Stimulated activated CD8-positive, alpha-beta memory T cell treated with anti-CD3 and anti-CD28 coated beads, Interleukin-12 subunit alpha, Interleukin-12 subunit beta, amount 100 ng/mL, for 4 hours (primary cell): ENCODE data around the gene POMT2.
"Not testable (repeated sequence)": the region's sequence is repeated elsewhere in the genome, so short reads cannot be mapped to it uniquely, and the experiment has no call there.

ENCODE experiments used
- DNase-seq: peaks from one replicate; pipeline ENCODE4 v3.0.0-alpha.2; 2020; ENCODE audit warnings: low read depth

Gene POMT2, protein sequence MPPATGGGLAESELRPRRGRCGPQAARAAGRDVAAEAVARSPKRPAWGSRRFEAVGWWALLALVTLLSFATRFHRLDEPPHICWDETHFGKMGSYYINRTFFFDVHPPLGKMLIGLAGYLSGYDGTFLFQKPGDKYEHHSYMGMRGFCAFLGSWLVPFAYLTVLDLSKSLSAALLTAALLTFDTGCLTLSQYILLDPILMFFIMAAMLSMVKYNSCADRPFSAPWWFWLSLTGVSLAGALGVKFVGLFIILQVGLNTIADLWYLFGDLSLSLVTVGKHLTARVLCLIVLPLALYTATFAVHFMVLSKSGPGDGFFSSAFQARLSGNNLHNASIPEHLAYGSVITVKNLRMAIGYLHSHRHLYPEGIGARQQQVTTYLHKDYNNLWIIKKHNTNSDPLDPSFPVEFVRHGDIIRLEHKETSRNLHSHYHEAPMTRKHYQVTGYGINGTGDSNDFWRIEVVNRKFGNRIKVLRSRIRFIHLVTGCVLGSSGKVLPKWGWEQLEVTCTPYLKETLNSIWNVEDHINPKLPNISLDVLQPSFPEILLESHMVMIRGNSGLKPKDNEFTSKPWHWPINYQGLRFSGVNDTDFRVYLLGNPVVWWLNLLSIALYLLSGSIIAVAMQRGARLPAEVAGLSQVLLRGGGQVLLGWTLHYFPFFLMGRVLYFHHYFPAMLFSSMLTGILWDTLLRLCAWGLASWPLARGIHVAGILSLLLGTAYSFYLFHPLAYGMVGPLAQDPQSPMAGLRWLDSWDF

DNA sequence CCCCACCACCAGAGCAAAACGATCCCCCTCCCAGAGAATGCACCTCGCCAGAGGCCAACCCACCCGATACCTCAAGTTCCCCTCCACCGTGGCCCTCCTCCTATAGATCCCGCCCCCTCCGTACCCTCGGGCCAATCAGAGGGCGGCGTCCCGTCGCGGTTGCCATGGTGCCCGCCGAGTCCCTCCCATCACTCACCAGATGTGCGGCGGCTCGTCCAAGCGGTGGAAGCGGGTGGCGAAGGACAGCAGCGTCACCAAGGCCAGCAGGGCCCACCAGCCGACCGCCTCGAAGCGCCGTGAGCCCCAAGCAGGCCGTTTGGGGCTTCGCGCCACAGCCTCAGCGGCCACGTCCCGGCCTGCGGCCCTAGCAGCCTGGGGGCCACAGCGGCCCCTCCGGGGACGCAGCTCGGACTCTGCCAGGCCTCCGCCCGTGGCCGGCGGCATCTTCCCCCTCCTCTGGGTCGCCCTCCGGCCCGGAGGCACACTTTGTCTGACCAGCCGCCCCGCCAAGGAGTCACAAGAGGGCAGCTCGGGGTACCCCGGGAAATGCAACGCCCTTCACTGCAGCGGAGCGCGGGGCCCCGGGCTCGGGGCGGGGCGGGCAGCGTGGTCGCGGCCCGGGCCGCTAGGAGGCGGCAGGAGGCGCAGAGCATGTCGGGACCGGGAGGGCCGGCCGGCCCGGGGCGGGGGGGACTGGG lies at the start of gene POMT2:
Gene POMT2 (minus strand): TSS at position 646 of the 698 bp plus-strand sequence. CDS start 202 bp downstream, at position 444.
- DNase-seq = peak; percentile 85

DNA sequence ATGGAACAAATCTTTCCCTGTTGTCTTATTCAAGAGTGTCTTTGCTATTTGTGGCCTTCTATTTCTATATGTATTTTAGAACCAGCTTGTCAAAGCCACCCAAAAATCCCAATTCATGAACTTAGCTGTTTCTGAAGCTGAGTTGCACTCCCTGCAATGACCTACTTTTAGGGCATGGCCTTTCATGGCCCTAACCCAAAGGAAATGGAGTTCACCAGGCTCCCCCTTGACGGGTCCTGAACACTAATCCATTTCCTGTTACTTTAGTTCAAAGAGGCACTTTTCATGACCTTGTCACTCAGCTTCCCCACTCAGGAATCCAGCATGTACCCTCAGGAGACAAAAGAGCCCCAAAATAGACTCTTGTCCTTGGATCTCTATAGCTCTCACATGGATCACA lies 48.6 kb upstream of the POMT2 start:
- no peak for DNase-seq

DNA sequence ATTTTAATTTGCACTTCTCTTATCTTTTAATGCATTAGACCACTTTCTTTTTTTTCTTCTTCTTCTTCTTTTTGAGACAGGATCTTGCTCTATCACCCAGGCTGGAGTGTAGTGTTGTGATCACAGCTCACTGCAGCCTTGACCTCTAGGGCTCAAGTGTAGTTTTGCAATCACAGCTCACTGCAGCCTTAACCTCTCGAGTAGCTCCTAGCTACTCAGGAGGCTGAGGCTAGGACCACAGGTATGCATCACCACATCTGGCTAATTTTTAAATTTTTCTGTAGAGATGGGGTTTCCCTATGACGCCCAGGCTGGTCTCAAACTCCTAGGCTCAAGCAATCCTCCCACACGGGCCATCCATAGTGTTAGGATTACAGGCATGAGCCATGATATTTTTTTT lies 43.5 kb upstream of the POMT2 start:
- DNase-seq = no peak

DNA sequence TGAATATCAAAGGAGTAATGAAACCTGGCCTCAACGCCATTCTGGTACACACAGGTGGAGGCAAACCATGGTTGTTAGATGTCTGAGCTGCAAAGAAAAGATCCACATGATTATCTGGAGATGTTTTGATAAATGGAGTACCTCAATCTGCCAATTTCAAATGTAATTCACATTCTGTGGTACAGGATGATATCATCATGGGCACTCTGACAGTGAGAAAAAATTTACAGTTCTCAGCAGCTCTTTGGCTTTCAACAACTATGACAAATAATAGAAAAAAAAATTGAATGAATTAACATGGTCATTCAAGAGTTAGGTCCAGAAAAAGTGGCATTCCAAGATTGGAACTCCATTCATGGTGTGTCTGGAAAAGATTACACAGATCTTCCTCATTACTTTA lies 38.9 kb upstream of the POMT2 start:
- no peak for DNase-seq

DNA sequence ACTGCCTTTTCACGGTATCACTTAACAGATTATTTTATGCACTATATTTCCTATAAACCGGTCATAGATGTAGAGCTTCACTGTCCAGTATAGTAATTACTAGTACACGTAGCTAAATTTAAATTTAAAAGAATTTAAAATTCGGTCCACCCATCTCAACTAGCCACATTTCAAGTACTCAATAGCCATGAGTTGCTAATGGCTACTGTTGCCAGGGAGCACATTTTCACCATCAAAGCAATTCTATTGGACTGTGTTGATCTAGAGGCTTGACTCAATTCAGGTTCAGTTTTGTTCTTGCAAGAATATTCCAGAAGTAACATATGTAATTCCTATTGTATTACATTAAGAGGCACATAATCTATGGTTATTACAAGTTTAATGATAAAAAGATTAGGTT lies 36.2 kb upstream of the POMT2 start:
- no peak for DNase-seq

DNA sequence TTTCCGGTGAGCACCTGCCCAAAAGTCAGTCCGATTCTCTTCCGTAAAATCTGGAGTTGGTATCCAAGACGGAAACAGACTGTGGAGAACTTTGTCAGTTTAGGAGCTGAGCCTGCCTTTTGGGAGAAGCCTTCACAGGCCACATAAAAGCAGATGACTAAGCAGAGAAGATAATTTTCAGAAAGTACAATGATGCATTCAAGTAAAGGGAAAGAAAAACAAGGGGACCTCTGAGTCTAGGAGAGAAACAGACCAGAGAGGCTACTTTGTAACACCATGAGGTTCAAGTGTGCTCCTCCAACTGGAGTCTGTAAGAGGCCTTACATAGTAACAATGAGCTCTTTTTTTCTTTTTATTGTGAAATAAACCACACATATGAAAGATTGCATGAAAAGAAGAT lies 35.1 kb upstream of the POMT2 start:
- DNase-seq = no peak

DNA sequence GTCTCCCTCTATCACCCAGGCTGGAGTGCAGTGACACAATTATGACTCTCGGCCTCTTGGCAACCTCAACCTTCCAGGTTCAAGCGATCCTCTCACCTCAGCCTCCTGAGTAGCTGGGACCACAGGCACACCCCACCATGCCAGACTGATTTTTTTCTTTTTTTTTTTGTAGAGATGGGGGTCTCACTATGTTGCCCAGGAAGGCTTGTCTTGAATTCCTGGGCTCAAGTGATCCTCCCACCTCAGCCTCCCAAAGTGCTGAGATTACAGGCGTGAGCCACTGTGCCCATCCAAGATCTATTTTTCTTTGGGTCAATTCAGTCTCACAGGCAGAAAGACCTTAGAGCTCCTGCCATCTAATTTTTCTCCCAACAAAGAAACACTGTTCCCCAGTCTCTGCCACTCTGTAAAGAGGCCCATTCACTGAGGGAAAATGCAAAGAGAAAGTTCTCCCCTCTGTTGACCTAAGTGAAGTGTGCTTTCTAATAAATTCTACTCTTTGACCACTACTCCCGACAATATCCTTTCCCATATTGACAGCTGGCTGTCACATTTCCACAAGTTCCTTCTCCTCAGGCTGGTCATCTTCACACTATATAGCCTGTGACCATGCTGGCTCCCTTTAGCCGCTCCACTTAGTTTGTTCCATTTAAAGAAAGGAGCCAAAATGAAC lies 32.9 kb upstream of the POMT2 start:
- no peak for DNase-seq

DNA sequence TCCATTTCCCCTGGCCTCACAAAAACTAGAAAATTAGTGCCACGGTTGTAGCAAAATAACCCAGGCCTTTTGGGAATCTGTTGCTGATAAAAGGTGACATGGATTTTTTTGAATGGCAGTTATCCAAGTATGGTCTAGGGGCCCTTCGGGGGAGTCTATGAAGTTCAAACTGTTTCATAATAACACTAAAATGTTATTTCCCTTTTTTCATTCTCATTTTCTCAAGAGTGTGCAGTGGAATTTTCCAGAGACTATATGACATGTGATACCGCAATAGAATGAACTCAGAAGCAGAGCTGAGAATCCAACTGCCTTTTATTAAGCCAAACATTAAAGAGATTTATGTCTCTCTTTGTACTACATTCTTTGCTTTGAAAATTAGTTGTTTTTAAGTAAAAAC lies 27.1 kb upstream of the POMT2 start:
- DNase-seq = no peak

DNA sequence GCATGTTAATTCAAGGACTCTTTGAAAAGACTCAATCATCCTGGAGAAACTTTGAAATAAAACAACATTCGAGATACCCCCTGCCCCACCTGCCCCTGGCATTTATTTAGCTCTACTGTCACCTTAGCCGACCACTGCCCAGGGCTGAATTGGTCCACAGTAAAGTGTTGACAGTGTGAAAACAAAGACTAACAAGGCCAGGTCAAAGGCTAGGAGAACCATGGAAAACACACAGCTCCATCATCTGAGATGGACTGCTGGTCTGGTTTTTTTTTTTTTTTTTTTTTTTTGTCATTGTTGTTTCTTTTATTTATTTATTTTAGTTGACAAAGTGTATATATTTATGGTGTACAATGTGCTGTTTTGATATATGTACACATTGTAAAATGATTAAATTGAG lies 25.8 kb upstream of the POMT2 start:
- DNase-seq = no peak

DNA sequence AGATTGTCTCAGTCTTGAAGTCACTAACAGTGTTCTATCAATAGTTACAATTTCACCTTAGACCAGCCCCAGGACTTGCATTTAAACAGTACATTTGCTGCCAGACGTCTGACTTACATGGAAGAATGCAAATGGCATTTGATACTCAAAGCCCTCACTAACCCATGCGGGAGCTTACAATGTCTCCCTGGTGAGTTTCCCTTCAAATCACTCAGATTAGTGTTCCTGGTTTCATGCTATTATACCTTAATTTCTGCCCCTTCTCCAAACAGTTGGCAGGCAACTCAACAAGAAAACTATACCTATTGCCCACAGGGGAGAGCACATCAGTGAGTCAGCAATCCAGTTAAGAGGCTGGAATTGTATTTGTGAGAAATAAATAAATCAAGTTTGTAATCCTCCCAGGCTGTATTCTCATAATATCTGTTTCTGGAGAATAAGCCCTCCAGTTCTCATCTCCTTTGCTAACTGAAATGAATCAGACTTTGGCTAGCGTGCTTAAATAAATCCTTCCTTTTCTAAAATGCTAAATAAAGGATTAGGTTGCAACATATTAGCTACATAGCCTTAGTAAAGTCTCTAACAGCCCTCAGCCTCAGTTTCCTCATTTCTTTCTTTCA lies 23.8 kb upstream of the POMT2 start:
- DNase-seq = no peak

DNA sequence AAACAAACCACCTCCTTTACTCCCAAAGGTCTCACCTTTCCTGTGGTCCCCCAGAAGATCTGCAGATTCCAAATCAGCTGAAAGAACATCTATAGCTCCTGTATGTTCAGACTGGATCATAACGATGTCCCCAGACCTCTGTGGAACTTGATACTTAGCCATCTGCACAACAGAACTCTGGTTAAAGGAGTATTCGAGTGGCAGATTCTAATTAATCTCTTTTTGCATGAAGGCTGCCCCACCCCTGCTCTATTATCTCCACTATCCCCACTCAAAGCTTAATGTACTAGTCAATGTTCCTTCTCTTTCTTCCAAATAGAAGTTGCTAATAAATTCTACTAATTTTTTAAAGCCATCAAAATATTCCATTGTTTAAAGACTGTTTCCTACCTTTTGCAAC lies 23.0 kb upstream of the POMT2 start:
- DNase-seq = no peak

DNA sequence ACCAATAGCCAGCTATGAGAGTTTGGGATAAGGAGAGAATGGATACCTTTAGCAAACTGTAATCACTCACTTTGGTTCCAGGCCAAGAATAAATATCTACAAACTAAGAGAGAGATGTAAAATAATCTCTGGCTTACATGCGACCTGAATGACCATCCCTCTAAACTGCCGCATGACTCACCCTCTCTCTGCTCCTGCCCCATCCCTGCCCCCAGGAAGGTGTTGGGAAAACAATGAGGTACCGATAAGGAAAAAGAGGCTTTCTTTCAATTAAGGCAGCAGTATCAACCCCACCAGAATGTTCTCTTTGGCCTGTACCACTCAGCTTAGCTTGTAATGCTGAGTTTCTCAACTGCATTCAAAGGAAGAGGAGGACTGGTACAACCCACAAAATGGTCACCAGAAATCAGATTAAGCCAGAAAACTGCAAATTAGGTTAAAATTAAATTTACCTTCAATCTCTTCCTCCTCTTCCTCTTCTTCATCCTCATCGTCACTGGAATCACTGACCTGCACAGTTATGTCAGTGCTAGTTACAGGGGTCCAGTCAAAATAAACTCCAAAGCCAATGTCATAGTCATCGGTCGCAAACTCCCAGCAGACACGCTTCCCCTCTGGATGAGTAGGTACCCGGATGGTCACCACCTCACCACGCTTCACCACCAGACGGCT lies 22.2 kb upstream of the POMT2 start:
- no peak for DNase-seq

DNA sequence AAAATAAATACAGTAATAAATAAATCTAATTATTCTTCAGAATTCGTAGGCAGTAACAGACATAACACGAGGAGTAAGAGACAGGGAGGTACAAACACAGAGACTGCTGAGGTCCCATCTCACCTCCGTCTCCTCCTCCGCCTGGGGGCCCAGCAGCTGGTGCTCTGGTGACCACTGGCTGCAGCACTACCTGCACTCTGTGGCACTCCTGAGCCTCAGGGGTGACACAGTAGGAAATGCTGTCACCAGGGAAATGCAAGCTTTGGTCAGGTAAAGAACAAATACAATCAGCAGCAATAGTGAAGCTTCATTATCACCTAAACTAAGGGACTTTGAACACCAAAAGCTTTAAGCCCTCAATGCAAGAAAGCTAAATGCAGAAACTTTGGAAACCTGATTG lies 19.7 kb upstream of the POMT2 start:
- no peak for DNase-seq

DNA sequence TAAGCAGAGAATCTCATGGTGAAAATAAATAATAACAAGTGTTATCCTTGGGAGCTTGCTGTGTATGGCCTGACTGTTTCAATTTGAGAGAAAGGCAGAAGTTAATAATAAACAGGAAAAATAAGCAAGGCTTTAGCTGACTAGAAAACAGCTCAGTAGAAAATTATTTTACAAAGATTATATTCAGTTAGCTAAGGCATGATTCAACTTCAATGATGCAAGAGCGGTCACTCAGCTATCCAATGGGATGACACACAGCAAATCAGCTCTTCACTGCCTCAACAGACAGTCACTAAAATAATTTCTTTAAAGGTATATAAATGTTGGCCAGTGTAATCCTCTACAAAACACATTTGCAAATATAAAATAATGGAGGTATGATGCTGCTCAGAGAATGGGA lies 18.7 kb upstream of the POMT2 start:
- DNase-seq = no peak

DNA sequence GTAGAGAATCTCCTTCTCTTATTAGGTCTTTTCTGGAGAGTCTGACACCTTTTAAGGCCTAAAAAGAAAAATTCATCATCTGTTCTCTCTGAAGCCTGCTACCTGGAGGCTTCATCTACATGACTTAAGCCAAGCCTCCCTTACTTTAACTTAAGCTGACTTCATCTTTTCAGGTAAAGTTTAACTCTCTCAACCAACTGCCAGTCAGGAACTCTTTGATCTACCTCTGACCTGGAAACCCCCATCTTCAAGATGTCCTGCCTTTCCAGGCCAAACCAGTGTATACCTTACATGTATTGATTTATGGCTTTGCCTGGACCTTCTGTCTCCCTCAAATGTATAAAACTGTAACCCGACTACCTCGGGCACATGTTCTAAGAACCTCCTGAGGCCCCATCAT lies 17.6 kb upstream of the POMT2 start:
- DNase-seq = no peak

DNA sequence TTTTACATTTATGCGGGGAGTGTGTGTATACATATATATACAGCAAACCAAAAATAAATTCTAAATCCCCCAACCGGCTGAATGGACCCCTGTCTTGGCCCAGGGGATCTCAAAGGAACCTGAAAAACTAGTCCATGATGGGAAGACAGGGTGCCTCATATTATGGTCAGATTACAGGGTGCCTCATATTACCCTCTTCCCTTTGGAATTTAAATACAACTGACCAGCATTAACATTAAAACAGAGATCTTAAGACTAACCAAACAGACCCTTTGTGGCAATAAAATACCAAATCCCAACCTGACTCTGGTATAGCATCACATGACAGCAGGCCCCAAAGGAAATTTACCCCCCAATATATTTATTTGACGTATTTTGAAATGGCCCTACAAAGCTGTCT lies 17.2 kb upstream of the POMT2 start:
- no peak for DNase-seq

DNA sequence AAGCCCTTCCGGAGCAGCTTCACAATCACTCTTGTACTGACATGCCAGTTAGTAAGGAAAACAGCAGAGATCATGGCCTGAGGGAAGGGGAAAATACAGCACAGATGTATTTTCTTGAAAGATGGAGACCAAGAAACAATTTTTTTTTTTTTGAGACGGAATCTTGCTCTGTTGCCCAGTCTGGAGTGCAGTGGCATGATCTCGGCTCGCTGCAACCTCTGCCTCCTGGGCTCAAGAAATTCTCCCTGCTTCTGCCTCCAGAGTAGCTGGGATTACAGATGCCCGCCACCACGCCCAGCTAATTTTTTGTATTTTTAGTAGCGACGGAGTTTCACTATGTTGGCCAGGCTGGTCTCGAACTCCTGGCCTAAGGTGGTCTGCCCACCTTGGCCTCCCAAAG lies 16.6 kb upstream of the POMT2 start:
- DNase-seq = not testable (repeated sequence)

DNA sequence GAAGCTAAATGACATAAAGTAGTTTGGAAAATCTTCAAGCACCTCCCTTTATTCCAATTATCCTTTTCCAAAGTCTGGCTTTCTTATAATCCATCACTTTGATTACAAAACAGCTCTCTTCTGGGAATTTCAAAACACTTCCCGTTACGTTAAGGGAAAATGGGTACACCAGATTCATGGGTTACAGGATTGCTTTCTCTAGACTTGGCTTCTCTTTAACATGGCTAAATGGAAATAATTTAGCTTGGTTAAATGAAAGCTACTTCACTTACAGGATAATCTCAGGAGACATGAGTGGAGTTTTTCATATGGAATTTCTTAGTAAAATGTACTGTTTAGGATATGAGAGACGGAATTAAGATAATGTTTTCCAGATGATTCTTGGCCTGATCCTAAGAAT lies 14.9 kb upstream of the POMT2 start:
- DNase-seq = no peak

DNA sequence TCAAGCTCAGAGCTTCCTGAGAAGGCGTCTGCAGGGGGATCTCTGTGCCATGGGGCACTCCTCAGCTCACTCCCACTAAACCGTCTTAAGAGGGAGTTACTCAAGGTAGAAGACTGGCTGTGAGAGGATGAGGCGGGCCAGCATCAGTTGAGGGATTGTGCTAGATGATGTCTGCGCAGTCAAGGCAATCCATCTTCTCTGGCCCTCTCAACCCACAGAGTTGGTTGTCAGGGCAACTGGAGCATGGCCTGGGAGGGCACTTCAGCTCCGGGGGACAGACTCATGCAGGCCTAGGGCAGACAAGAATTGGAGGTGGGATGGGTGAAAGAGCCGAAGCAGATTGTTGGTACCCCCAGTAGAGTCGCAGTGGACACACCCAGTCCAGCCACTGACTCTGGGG lies 9.2 kb upstream of the POMT2 start:
- DNase-seq = no peak

DNA sequence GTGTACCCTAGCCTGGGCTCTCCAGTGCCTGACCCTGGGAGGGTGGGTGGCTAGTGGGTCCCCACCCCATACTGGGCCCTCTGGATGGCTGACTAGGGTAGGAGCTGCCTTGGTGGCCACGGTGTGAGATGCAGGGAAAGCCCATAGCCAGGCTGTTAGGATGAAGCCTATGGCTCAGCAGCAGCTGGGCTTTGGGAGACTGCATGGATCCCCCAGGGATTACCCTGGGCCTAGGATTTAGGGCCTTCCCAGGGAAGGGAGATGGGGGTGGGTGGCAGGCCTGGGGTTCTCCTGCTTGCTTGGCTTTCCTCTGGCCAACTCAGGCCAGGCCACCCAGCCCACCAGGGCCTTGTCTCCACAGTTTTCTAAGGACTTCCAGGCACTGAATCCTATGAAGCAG lies 6.4 kb upstream of the POMT2 start:
- DNase-seq = no peak

DNA sequence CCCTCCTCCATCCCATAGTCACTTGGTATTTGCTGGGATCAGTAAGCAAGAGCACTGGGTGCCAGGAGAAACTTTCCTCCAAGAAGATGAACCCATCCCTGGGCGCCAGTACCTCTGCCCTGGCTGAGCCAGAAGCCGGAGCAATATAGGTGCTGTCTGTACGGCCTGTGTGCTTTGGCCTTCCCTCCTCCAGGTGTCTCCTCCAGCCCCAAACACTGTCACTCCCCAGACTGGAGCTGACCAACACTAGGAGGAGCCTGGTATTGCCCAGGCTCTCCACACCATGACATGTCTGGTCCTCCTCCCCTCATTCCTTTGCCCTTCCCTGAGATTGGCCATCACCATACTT lies 5.0 kb upstream of the POMT2 start:
- no peak for DNase-seq
